Measurements from ENCODE around the gene RGS9.

RGS9 gene

DNA sequence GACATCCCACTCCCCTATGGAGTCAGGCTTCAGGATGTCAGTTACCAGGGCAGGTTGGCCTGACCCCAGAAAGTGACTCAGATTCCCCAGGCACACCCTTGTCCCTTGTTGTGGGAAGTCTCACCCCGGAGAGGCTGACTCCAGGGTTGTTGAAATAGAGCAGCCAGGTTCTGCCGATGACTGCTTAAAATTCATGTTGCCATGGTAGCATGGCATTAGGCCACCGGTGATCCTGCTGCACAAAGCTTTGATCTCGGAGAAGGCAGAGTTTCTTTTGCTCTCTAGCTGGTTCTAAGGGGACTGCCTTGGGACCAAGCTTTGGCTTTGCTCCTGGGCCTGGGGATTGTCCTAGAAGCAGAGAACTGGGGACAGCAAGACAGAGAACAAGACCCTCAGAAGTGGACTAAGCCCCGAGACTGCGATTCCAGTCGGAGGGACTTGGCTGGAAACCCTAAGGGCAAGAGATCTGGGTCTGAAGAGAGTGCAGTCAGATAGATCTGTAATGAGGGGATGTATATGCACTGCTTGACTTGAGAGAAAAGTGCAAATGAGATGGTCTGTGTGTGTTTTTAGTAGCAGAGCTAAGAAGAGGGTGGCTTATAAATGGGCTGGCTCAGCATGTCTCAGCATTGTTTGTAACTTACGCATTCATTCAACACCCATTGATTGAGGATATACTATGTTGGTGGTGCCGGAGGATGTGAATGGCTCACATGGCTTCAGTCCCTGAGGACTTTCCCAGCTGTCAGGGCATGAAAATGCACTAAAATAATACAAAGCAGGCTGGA lies 106.9 kb downstream of the RGS9 start:
- TF ChIP-seq, protein P1, sequence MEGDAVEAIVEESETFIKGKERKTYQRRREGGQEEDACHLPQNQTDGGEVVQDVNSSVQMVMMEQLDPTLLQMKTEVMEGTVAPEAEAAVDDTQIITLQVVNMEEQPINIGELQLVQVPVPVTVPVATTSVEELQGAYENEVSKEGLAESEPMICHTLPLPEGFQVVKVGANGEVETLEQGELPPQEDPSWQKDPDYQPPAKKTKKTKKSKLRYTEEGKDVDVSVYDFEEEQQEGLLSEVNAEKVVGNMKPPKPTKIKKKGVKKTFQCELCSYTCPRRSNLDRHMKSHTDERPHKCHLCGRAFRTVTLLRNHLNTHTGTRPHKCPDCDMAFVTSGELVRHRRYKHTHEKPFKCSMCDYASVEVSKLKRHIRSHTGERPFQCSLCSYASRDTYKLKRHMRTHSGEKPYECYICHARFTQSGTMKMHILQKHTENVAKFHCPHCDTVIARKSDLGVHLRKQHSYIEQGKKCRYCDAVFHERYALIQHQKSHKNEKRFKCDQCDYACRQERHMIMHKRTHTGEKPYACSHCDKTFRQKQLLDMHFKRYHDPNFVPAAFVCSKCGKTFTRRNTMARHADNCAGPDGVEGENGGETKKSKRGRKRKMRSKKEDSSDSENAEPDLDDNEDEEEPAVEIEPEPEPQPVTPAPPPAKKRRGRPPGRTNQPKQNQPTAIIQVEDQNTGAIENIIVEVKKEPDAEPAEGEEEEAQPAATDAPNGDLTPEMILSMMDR (IDR thresholded peaks at IDR 0.05), result no peak
- no peaks in the 10 kb centered on the region for H3K9me3 ChIP-seq (ENCODE audit: control insufficient read depth, low read length)

DNA sequence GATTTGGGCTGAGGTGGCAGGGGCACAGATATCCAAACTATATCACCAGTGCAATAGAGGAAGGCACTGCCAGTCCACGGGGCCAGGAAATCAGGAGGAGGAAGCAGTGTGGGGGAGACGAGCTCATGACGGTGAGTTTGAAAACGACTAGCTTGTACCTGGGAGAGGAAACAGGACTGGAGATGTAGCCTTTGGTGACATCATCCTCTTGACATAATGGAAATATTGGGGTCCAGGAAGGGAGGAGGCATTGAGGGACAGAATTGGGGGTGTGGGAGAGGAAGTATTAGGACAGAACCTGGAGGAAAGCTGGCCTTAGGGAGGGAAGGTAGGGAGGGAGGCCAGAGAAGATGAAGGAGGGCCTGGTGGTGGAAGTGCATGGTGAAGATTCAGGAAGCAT lies 109.1 kb downstream of the RGS9 start:
- H3K27me3 ChIP-seq (ENCODE audit: control insufficient read depth, insufficient read depth, low read length), result no peaks in the 10 kb centered on the region
- peaks cover 3% of the 10 kb centered on the region for H3K4me1 ChIP-seq
- no peak overlapping the region for H3K4me3 ChIP-seq (ENCODE audit: low read depth, low read length)
- no peak overlapping the region for H3K9ac ChIP-seq
- no peak overlapping the region for H2AFZ ChIP-seq
- H3K27ac ChIP-seq, result no peak overlapping the region
- TF ChIP-seq, protein P1 (IDR thresholded peaks at IDR 0.05), result no peak
- no peaks in the 10 kb centered on the region for H3K9me3 ChIP-seq (ENCODE audit: control insufficient read depth, low read length)
- no peaks in the 10 kb centered on the region for H3K36me3 ChIP-seq (ENCODE audit: control insufficient read depth, insufficient read depth, low read length)
- H3K4me2 ChIP-seq (ENCODE audit: low read length), result no peak overlapping the region
- H3K79me2 ChIP-seq, result no peaks in the 10 kb centered on the region

More for the DNA sequence above, 106.9 kb downstream of the RGS9 start:
- Histone ChIP-seq H3K4me1 (peaks cover 3% of the 10 kb centered on the region), H3K27ac (no peak overlapping the region), H3K4me3 (ENCODE audit: low read depth, low read length) (no peak overlapping the region), H3K79me2 (no peaks in the 10 kb centered on the region), H3K27me3 (ENCODE audit: control insufficient read depth, insufficient read depth, low read length) (no peaks in the 10 kb centered on the region), H3K9ac (no peak overlapping the region), H3K4me2 (ENCODE audit: low read length) (no peak overlapping the region), H2AFZ (peak overlapping the region; percentile 64), H3K36me3 (ENCODE audit: control insufficient read depth, insufficient read depth, low read length) (no peaks in the 10 kb centered on the region)

DNA sequence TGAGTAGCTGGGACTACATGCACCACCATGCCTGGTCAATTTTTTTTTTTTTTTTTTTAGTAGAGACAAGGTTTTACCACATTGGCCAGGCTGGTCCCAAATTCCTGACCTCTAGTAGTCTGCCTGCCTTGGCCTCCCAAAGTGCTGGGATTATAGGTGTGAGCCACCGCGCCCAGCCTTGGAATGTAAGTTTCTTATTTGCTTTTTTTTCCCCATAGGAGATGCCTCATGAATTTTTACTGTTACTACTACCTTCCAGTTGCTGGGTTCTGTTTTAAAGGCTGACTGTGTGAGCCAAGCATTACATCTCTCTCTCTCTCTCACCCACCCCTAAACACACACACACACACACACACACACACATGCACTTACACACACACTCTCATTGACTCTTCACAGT lies 112.6 kb downstream of the RGS9 start:
- Histone ChIP-seq H3K27me3 (ENCODE audit: control insufficient read depth, insufficient read depth, low read length) (no peaks in the 10 kb centered on the region), H3K4me2 (ENCODE audit: low read length) (no peak overlapping the region), H3K27ac (no peak overlapping the region), H3K9ac (no peak overlapping the region), H3K4me1 (no peaks in the 10 kb centered on the region), H3K79me2 (no peaks in the 10 kb centered on the region), H2AFZ (no peak overlapping the region), H3K4me3 (ENCODE audit: low read depth, low read length) (no peak overlapping the region), H3K9me3 (ENCODE audit: control insufficient read depth, low read length) (no peaks in the 10 kb centered on the region), H3K36me3 (ENCODE audit: control insufficient read depth, insufficient read depth, low read length) (no peaks in the 10 kb centered on the region)
- TF ChIP-seq, protein P1 (IDR thresholded peaks at IDR 0.05), result no peak

DNA sequence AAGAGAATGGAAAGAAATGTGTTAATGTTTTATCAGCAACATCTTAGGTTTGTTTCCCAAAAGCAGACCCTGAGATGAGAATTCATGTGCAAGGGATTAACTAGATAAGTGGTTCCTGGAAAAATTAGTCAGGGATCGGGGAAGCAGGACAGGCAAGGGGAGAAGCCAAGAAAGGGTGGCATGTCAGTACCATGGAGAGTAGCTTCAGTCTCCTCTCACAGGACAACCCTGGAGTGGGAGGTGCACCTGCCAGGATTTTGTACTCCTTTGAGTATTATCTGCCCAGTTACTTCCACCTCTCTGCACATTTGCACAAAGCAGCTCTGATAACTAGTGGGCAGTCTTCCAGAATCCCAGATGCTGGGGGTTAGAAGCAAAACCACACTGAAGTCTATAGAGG lies 117.0 kb downstream of the RGS9 start:
- Histone ChIP-seq H3K36me3 (ENCODE audit: control insufficient read depth, insufficient read depth, low read length) (no peaks in the 10 kb centered on the region), H3K9me3 (ENCODE audit: control insufficient read depth, low read length) (no peaks in the 10 kb centered on the region), H3K4me2 (ENCODE audit: low read length) (no peak overlapping the region), H2AFZ (no peak overlapping the region), H3K4me1 (no peaks in the 10 kb centered on the region), H3K27ac (no peak overlapping the region), H3K9ac (no peak overlapping the region), H3K4me3 (ENCODE audit: low read depth, low read length) (no peak overlapping the region), H3K27me3 (ENCODE audit: control insufficient read depth, insufficient read depth, low read length) (no peaks in the 10 kb centered on the region), H3K79me2 (no peaks in the 10 kb centered on the region)
- TF ChIP-seq, protein P1 (IDR thresholded peaks at IDR 0.05), result no peak

DNA sequence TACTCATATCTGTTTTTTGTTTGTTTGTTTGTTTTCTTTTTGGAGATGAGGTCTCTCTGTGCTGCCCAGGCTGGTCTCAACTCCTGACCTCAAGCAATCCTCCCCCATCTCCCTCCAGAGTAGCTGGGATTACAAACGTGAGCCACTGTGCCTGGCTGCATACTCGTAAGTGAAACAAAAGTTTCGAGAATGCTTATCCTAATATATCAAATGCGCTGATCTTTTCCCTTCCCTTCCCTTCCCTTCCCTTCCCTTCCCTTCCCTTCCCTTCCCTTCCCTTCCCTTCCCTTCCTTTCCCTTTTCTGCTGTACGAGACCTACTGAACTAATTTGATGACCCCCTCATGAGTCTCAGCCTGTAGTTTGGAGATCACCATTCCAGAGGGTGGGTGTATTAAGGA lies 122.1 kb downstream of the RGS9 start:
- no peak overlapping the region for H3K27ac ChIP-seq
- H3K27me3 ChIP-seq (ENCODE audit: control insufficient read depth, insufficient read depth, low read length), result no peaks in the 10 kb centered on the region
- H3K9me3 ChIP-seq (ENCODE audit: control insufficient read depth, low read length), result no peaks in the 10 kb centered on the region
- no peaks in the 10 kb centered on the region for H3K79me2 ChIP-seq
- TF ChIP-seq, protein P1 (IDR thresholded peaks at IDR 0.05), result no peak
- H3K9ac ChIP-seq, result no peak overlapping the region
- H3K4me3 ChIP-seq (ENCODE audit: low read depth, low read length), result no peak overlapping the region
- H3K4me1 ChIP-seq, result no peaks in the 10 kb centered on the region
- no peaks in the 10 kb centered on the region for H3K36me3 ChIP-seq (ENCODE audit: control insufficient read depth, insufficient read depth, low read length)
- no peak overlapping the region for H3K4me2 ChIP-seq (ENCODE audit: low read length)
- H2AFZ ChIP-seq, result no peak overlapping the region

Measured in parathyroid adenoma (tissue), 2 donors.